Inflammatory macrophage treated with lipopolysaccharide for 4 hours (primary cell): Measurements from ENCODE around the gene MRPS12.

Experiments
- DNase-seq: peaks from one replicate; pipeline ENCODE4 v3.0.0-alpha.2; 2020

MRPS12 gene

GRCh38 chr19:38977445-38978325 is 46.9 kb downstream of the MRPS12 start:
- no peak for DNase-seq

DNA sequence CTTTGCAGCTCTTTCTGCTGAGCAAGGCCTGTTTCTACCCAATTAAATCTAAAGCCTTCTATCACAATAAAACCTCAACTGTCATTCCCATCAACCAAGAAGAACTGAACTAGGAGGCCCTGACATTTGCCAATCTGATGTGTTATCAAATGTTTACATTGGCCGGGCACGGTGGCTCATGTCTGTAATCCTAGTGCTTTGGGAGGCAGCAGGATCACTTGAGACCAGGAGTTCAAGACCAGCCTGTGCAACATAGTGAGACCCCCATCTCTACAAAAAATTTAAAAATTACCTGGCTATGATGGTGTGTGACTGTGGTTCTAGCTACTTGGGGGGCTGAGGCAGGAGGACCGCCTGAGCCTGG is 47.6 kb downstream of the MRPS12 start:
- no peak for DNase-seq

DNA sequence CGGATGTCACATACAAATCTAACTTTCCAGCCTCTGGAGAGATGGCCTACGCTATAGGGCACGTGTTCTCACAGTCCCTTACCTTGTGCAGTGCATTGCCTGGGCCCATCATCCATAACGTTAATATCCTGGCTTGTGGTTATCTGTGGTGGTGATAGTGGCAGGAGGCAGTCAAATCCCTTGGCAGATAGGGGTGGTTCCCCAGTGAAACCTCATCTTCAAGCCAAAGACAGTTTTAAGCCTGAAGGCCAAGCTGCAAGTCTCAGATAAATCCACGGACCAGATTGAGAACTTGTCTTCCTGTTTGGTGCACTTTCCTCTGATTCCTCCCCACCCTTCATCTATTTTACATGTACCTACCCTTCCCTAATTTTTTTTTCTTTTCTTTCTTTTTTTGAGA is 49.1 kb downstream of the MRPS12 start:
- DNase-seq = no peak

GRCh38 chr19:38980583-38981374 is 50.0 kb downstream of the MRPS12 start:
- no peak for DNase-seq
